Mononuclear cell (primary cell): ENCODE results near the gene TPMT. TPM values are rescaled to one million over a fixed set of nuclear protein-coding genes. Genes with fewer than 3 reads are reported as not detected.

Experiments
- total RNA-seq: library from RNA; depleted of rRNA; stranded (reverse); fragments of >200 nt; gene quantifications from one replicate; pipeline ENCODE4 v1.2.3, GENCODE V29; 2012

The TPMT gene
- total RNA-seq, 1 donor = 6.5 TPM

Other genes starting within 250 kb of the TPMT start
- 18.1 TPM for gene KIF13A, start 167.4 kb downstream of the TPMT start, total RNA-seq
- gene NHLRC1, start 32.4 kb downstream of the TPMT start, total RNA-seq = 0.52 TPM
- 19.1 TPM for gene KDM1B, start 345 bp upstream of the TPMT start, total RNA-seq
- 93.3 TPM for gene DEK, start 109.5 kb upstream of the TPMT start, total RNA-seq
- gene RNF144B, start 232.3 kb upstream of the TPMT start, total RNA-seq = 26.1 TPM